ENCODE measurements around the gene SP1.
A peak's percentile ranks its signal among the peaks of the same experiment; 100 is the strongest.

The SP1 gene

GRCh38 chr12:53452159-53453077 lies 72.4 kb downstream of the SP1 start:
- DNase-seq: peak; percentile 87

- no peak for DNase-seq
These were observed 74.1 kb downstream of the SP1 start for GRCh38 chr12:53453953-53454640.

DNA sequence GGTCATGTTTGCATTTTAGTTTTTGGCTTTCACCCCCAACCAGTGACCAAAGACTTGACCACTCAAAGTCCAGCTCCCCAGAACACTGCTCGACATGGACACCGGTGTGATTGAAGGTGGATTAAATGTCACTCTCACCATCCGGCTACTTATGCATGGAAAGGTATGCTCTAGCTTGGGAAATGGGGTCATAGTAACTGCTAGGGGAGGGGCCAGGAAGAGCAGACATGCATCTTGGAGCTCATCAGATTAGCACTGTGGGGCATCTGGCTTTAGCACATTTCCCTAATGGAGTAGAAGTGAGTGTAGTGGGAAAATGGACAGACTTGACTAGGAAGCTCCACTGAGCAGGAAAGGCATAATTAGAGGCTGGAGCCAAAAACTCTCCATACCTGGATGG lies 74.7 kb downstream of the SP1 start:
- no peak for DNase-seq

DNA sequence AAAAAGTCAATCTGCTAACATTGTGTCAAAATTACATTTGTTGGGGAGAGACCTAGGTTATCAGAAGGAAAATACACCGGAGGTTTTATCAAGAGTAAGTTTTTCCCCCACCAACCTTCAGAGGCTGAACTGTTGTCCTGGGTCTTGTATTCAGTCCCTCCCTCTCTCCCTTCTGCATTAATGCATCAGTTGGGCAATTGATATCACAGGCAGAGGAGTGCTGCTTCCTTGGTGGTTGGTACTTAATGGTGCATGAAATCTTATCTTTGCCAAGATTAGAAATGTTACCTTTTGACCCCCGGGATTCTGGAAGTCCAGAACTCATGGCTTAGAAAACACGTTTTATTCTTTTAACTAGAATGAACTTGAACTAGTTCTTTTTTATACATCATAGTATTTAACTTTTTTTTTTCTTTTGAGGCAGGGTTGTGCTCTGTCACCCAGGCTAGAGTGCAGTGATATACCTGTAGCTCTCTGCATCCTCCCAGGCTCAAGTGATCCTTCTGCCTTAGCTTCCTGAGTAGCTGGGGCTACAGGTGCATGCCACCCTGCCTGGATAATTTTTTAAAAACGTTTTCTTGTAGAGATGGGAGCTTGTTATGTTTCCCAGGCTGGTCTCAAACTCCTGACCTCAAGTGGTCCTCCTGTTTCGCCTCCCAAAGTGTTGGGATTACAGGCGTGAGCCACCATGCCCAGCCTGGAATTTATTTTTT lies 76.8 kb downstream of the SP1 start:
- no peak for DNase-seq

GRCh38 chr12:53459097-53459496 lies 79.1 kb downstream of the SP1 start:
- DNase-seq: no peak

GRCh38 chr12:53461059-53461458 lies 81.1 kb downstream of the SP1 start:
- no peak for DNase-seq

GRCh38 chr12:53461591-53461990 lies 81.6 kb downstream of the SP1 start:
- DNase-seq: no peak

- DNase-seq: no peak
These were observed 83.0 kb downstream of the SP1 start for GRCh38 chr12:53462935-53463334.

GRCh38 chr12:53463802-53464560 lies 84.0 kb downstream of the SP1 start:
- no peak for DNase-seq

- no peak for DNase-seq
These were observed 84.9 kb downstream of the SP1 start for GRCh38 chr12:53464685-53465418.

GRCh38 chr12:53465679-53466078 lies 85.7 kb downstream of the SP1 start:
- DNase-seq: no peak
